ENCODE results near the gene ATR. TPM values are rescaled to one million over a fixed set of nuclear protein-coding genes. Genes with fewer than 3 reads are reported as not detected.

The ATR gene
- total RNA-seq, 3 donors from 2014 or later (not counting 1 experiment from before 2014, with no cell fraction given), result 39.9 to 47.9 (median 45.8) TPM

DNA sequence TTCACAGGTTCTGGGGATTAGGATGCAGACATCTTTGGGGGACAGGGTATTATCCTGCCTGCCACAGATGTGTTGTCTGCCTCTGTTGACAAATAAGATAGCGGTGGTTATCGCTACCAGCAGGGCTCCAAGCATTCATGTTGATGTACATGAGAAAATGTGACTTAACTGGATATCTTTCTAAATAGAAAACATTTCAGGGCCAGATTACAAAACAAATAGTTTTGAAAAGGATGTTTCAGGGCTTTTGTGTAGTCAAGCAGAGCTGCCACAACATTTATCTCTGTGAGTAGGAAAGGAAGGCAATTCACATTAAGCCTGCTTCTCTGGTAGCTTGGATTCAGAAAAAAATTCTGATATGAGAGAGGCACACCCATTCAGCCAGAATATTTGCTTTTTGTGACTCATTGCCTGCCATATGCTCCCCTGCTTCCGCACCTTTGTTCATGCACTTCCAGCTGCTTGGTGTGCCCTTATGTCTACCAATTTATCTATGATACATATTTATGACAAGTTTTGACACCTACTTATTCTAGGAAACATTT lies 40.5 kb upstream of the ATR start:
- Histone ChIP-seq H3K4me3 (ENCODE audit: low read length) (no peak overlapping the region), H3K27me3 (ENCODE audit: control insufficient read depth, insufficient read depth, low read length) (no peaks in the 10 kb centered on the region), H3K36me3 (ENCODE audit: control insufficient read depth, insufficient read depth, low read length) (no peaks in the 10 kb centered on the region), H3K27ac (ENCODE audit: low read length) (no peak overlapping the region), H3K4me1 (ENCODE audit: control insufficient read depth, insufficient read depth, low read length) (no peaks in the 10 kb centered on the region), H3K9me3 (ENCODE audit: control insufficient read depth, insufficient read depth, low read length) (no peaks in the 10 kb centered on the region)
- no peak for DNase-seq
- Mint-ChIP-seq H3K27me3 (ENCODE audit: low read depth in 2 of 2) (peaks cover 3 to 11% of the 10 kb centered on the region in 2 donors), H3K9me3 (no peaks in the 10 kb centered on the region), H3K4me3 (no peak overlapping the region), H3K36me3 (no peaks in the 10 kb centered on the region), H3K27ac (no peak overlapping the region), H3K4me1 (peaks cover 13 to 15% of the 10 kb centered on the region in 2 donors)
- TF ChIP-seq, protein P1, sequence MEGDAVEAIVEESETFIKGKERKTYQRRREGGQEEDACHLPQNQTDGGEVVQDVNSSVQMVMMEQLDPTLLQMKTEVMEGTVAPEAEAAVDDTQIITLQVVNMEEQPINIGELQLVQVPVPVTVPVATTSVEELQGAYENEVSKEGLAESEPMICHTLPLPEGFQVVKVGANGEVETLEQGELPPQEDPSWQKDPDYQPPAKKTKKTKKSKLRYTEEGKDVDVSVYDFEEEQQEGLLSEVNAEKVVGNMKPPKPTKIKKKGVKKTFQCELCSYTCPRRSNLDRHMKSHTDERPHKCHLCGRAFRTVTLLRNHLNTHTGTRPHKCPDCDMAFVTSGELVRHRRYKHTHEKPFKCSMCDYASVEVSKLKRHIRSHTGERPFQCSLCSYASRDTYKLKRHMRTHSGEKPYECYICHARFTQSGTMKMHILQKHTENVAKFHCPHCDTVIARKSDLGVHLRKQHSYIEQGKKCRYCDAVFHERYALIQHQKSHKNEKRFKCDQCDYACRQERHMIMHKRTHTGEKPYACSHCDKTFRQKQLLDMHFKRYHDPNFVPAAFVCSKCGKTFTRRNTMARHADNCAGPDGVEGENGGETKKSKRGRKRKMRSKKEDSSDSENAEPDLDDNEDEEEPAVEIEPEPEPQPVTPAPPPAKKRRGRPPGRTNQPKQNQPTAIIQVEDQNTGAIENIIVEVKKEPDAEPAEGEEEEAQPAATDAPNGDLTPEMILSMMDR (IDR thresholded peaks at IDR 0.05), result no peak
- intact Hi-C loops (cut with micrococcal nuclease), result no loop called here
- no peak for ATAC-seq
- 96% methylated on average over 3 of the region's 3 CpGs for WGBS (ENCODE audit: insufficient coverage)

DNA sequence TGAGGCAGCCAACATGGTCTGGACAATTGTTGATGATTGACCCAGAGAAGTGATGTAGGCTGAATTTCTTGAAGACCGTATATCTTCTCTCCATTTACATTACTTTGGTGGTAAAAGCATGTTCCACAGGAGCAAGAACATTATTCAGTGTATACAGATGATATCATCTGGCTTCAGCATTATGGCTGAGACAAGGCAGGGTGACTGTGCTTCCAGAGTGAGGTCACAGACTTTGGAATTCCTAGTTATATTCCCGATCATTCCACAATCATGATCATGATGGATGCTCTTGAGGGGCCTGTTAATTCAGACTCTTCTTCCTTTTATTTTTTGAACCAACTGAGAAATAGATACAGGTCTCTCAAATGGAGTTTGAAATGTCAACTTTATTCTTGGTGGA lies 36.6 kb upstream of the ATR start:
- H3K36me3 ChIP-seq (ENCODE audit: control insufficient read depth, insufficient read depth, low read length), result no peaks in the 10 kb centered on the region
- Mint-ChIP-seq H3K4me1 (peaks cover 13 to 15% of the 10 kb centered on the region in 2 donors), H3K27ac (no peak overlapping the region), H3K4me3 (no peak overlapping the region), H3K36me3 (no peaks in the 10 kb centered on the region), H3K27me3 (ENCODE audit: low read depth in 2 of 2) (peaks cover 3 to 11% of the 10 kb centered on the region in 2 donors), H3K9me3 (no peaks in the 10 kb centered on the region)
- H3K27ac ChIP-seq (ENCODE audit: low read length), result no peak overlapping the region
- no peak for ATAC-seq
- H3K27me3 ChIP-seq (ENCODE audit: control insufficient read depth, insufficient read depth, low read length), result no peaks in the 10 kb centered on the region
- H3K9me3 ChIP-seq (ENCODE audit: control insufficient read depth, insufficient read depth, low read length), result no peaks in the 10 kb centered on the region
- no peaks in the 10 kb centered on the region for H3K4me1 ChIP-seq (ENCODE audit: control insufficient read depth, insufficient read depth, low read length)
- no peak overlapping the region for H3K4me3 ChIP-seq (ENCODE audit: low read length)
- no peak for DNase-seq
- TF ChIP-seq, protein P1 (IDR thresholded peaks at IDR 0.05), result no peak
- intact Hi-C loops (cut with micrococcal nuclease), result no loop called here
- WGBS (ENCODE audit: insufficient coverage), result 100% methylated on average over 1 of the region's 2 CpGs

DNA sequence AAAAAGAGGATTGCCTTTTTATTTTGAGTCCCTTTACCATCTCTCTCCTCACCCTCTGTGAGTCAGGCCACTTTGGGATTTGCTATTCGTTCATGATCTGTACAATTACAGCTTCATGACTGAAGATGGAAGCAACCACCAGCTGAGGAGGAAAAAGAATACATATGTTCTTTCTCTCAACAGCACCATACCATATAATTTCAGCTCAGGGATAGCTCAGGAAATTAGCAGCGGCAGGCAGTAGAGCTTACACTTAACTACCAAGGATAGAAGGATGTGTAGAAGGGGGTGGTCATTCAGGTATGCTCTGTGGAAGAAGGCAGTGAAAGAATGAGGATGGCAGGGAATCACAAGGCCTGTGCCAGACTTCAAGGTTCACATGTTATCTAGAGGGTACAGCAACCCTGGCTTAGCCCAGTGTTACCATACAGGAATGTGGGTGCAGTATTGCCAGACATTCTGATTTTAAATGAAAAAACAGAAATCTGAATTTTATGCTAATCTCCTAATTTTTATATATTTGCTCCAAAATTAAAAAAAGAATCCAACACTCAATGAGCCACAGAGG lies 35.6 kb upstream of the ATR start:
- no peaks in the 10 kb centered on the region for H3K9me3 ChIP-seq (ENCODE audit: control insufficient read depth, insufficient read depth, low read length)
- H3K27me3 Mint-ChIP-seq (ENCODE audit: low read depth in 2 of 2), result peaks cover under 1 to 7% of the 10 kb centered on the region in 2 donors
- H3K4me3 ChIP-seq (ENCODE audit: low read length), result no peak overlapping the region
- TF ChIP-seq, protein P1 (IDR thresholded peaks at IDR 0.05), result no peak
- no peaks in the 10 kb centered on the region for H3K9me3 Mint-ChIP-seq
- H3K27me3 ChIP-seq (ENCODE audit: control insufficient read depth, insufficient read depth, low read length), result no peaks in the 10 kb centered on the region
- no peak overlapping the region for H3K27ac ChIP-seq (ENCODE audit: low read length)
- H3K4me3 Mint-ChIP-seq, result no peak overlapping the region
- DNase-seq, result no peak
- intact Hi-C loops (cut with micrococcal nuclease), result no loop called here
- H3K36me3 Mint-ChIP-seq, result no peaks in the 10 kb centered on the region
- no peak for ATAC-seq
- no peak overlapping the region for H3K27ac Mint-ChIP-seq
- H3K4me1 Mint-ChIP-seq, result peaks cover 13 to 15% of the 10 kb centered on the region in 2 donors
- no peaks in the 10 kb centered on the region for H3K36me3 ChIP-seq (ENCODE audit: control insufficient read depth, insufficient read depth, low read length)
- no peaks in the 10 kb centered on the region for H3K4me1 ChIP-seq (ENCODE audit: control insufficient read depth, insufficient read depth, low read length)
- WGBS (ENCODE audit: insufficient coverage), result 91% methylated on average over 1 of the region's 2 CpGs

DNA sequence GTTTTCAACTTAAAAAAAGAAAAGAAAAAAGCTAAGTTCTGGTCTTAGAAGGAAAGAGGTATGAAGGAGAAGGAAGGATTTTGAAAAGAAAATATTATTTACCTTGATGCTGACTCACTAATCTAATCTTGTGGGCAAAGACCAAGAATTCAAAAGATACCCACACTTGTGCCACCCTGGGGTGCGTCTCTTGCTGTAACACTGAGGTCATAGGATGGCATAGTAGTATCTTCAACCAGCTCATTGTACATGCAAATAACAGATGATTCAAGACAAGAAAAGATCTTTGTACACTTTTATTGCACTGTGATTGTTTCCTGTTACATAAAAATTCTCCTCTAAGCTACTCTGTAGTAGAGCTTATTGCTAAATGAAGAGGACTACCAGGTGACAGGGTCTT lies 35.0 kb upstream of the ATR start:
- 57% methylated on average over 1 of the region's 1 CpG for WGBS (ENCODE audit: insufficient coverage)
- intact Hi-C loops (cut with micrococcal nuclease), result no loop called here
- Histone ChIP-seq H3K9me3 (ENCODE audit: control insufficient read depth, insufficient read depth, low read length) (no peaks in the 10 kb centered on the region), H3K36me3 (ENCODE audit: control insufficient read depth, insufficient read depth, low read length) (no peaks in the 10 kb centered on the region), H3K27ac (ENCODE audit: low read length) (no peak overlapping the region), H3K4me3 (ENCODE audit: low read length) (no peak overlapping the region), H3K4me1 (ENCODE audit: control insufficient read depth, insufficient read depth, low read length) (no peaks in the 10 kb centered on the region), H3K27me3 (ENCODE audit: control insufficient read depth, insufficient read depth, low read length) (no peaks in the 10 kb centered on the region)
- Mint-ChIP-seq H3K4me3 (no peak overlapping the region), H3K36me3 (no peaks in the 10 kb centered on the region), H3K27me3 (ENCODE audit: low read depth in 2 of 2) (peaks cover 0 to under 1% of the 10 kb centered on the region in 2 donors), H3K27ac (no peak overlapping the region), H3K4me1 (peaks cover 13 to 15% of the 10 kb centered on the region in 2 donors), H3K9me3 (no peaks in the 10 kb centered on the region)
- DNase-seq, result no peak
- no peak for ATAC-seq
- TF ChIP-seq, protein P1 (IDR thresholded peaks at IDR 0.05), result no peak

Measured in natural killer cell (primary cell).